Thymus (tissue), 11 donors: Measurements from ENCODE around the gene MUC12. TPM values are rescaled to one million over a fixed set of nuclear protein-coding genes. Genes with fewer than 3 reads are reported as not detected.
"Not testable (repeated sequence)": the region's sequence is repeated elsewhere in the genome, so short reads cannot be mapped to it uniquely, and the experiment has no call there.

Experiments used
- DNase-seq, 9 donors: peaks; one replicate each; pipeline ENCODE4 v3.0.0-alpha.2; 2013; ENCODE audit warnings: low spot score in 9 of 9, low read depth in 6 of 9, missing footprints in 1 of 9
- H3K27ac ChIP-seq, 2 donors: one replicate each; pipeline ENCODE4 v1.5.1; 2013; ENCODE audit warnings: control low read depth in 1 of 2, low read depth in 1 of 2, low read length in 1 of 2, mild to moderate bottlenecking in 1 of 2, moderate library complexity in 1 of 2
- H3K27me3 ChIP-seq, 2 donors: one replicate each; pipeline ENCODE4 v1.5.1; 2013; ENCODE audit warnings: low read length in 1 of 2; ENCODE audit not compliant: control insufficient read depth in 2 of 2, insufficient read depth in 1 of 2
- H3K36me3 ChIP-seq, 2 donors: one replicate each; pipeline ENCODE4 v1.5.1; 2013; ENCODE audit warnings: low read length in 1 of 2, mild to moderate bottlenecking in 1 of 2, moderate library complexity in 1 of 2; ENCODE audit not compliant: control insufficient read depth in 2 of 2, insufficient read depth in 2 of 2
- H3K4me1 ChIP-seq, 2 donors: one replicate each; pipeline ENCODE4 v1.5.1; 2013; ENCODE audit warnings: low read length in 2 of 2; ENCODE audit not compliant: control insufficient read depth in 2 of 2, insufficient read depth in 2 of 2
- H3K4me3 ChIP-seq, 2 donors: one replicate each; pipeline ENCODE4 v1.5.1; 2013; ENCODE audit warnings: low read length in 2 of 2, control low read depth in 1 of 2, mild to moderate bottlenecking in 1 of 2
- H3K9me3 ChIP-seq, 2 donors: one replicate each; pipeline ENCODE4 v1.5.1; 2013; ENCODE audit warnings: low read length in 1 of 2, mild to moderate bottlenecking in 1 of 2; ENCODE audit not compliant: control insufficient read depth in 2 of 2, insufficient read depth in 1 of 2
- WGBS: extraction: QIAGEN DNeasy Blood & Tissue Kit; methylation state at CpG from one replicate; pipeline ENCODE4 v1.1.7; 2013; 5-methylcytosine and 5-hydroxymethylcytosine counted together
- polyA plus RNA-seq: library from polyadenylated mRNA; stranded (reverse); fragments of 200-250 nt; gene quantifications from one replicate; pipeline ENCODE4 v1.2.3, GENCODE V29; 2013
- total RNA-seq: library from RNA; stranded (reverse); fragments of 120-200 nt; gene quantifications from one replicate; pipeline ENCODE4 v1.2.4, GENCODE V29; 2013
- donor health status: healthy.

MUC12 gene
- total and polyA plus RNA-seq, 2 donors: 0.57 to 1.4 TPM

DNA sequence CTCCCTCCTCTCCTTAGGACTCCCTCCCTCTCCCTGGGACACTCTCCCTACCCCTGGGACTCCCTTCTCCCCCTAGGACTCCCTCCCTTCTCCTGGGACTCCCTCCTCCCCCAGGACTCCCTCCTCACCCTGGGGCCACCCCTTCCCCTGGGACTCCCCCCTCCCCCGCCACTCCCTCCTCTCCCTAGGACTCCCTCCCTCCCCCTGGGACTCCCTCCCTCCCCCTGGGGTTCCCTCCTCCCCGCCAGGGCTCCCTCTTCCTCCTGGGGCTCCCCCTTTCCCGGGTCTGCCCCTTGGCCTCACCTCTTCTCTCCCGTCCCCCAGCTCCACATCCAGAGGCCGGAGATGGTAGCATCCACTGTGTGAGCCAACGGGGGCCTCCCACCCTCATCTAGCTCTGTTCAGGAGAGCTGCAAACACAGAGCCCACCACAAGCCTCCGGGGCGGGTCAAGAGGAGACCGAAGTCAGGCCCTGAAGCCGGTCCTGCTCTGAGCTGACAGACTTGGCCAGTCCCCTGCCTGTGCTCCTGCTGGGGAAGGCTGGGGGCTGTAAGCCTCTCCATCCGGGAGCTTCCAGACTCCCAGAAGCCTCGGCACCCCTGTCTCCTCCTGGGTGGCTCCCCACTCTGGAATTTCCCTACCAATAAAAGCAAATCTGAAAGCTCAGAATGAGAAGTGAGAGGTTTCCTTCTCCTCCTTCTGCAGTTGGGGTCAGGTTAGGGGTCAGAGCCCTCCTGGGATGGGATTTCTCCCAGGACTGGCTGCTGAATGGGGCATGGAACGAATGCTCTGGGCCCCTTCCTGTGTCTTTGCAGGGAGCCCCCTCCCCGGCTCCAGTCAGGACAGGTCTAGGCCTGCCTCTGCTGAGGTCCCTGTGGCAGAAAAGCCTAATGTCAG lies 49.2 kb downstream of the MUC12 start:
- H3K27ac ChIP-seq: peak overlapping the region in 1 of 2 donors; percentile 26
- no peaks in the 10 kb centered on the region for H3K9me3 ChIP-seq
- no peak overlapping the region for H3K4me3 ChIP-seq
- WGBS: 44% methylated on average over 14 of the region's 14 CpGs
- peaks cover 0 to 38% of the 10 kb centered on the region in 2 donors for H3K27me3 ChIP-seq
- H3K36me3 ChIP-seq: no peaks in the 10 kb centered on the region
- peak in 1 of 9 donors; percentile 20 for DNase-seq
- peaks cover 0 to 6% of the 10 kb centered on the region in 2 donors for H3K4me1 ChIP-seq

DNA sequence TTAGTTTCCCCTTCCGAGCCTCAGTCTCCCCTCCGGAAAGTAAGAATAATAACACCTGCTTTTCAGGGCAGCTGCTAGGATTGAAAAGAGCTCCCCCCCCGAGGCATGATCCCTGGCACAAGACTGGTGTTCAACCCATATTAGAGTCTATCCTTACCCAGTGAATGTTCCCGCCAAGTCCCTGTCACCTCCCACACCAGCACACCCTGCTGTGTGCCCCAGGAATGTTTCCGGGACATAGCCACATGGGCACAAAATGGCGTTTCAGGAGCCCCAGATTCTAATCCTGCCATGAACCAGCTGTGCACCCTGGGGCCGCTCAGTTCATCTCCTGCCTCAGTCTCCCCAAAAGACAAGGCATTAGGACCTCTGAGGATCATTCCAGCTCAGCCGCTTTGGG lies 51.1 kb downstream of the MUC12 start:
- DNase-seq: no peak
- Histone ChIP-seq H3K27me3 (peaks cover 0 to 35% of the 10 kb centered on the region in 2 donors), H3K27ac (no peak overlapping the region), H3K36me3 (no peaks in the 10 kb centered on the region), H3K4me3 (no peak overlapping the region), H3K9me3 (no peaks in the 10 kb centered on the region), H3K4me1 (peaks cover 0 to 6% of the 10 kb centered on the region in 2 donors)
- 86% methylated on average over 8 of the region's 8 CpGs for WGBS

DNA sequence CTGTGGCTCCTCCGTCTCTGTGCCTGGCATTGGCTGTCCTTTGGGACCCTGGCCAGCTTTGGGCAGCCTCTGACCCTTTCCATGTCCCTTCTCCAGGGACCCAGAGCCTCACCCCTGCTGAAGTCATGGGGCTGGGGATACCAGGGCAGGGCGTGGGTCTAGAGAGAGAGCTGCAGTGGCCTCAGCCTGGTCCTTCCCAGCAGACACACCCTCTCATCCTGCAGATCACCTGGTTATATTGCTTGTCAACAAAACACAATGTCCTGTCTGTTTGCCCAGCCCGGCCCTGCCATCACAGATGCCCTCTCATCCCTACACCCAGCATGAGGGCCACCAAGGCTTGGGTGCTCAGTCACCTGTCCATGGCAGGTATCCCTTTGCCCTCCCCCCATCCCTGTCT lies 52.3 kb downstream of the MUC12 start:
- DNase-seq: no peak
- 82% methylated on average over 3 of the region's 3 CpGs for WGBS

DNA sequence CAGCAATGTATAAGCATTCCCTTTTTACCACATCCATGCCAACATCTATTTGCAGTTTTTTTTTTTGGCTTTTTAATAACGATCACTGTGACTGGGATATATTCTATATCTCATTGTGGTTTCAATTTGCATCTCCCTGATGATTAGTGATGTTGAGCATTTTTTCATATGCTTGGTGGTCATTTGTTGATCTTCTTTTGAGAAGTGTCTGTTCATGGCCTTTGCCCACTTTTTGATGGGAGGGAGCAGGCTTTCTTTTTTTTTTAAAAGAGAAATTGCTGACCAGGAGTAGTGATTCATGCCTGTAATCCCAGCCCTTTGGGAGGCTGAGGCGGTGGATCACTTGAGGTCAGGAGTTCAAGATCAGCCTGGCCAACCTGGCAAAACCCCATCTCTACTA lies 54.5 kb downstream of the MUC12 start:
- H3K4me1 ChIP-seq: no peaks in the 10 kb centered on the region
- no peaks in the 10 kb centered on the region for H3K9me3 ChIP-seq
- H3K27ac ChIP-seq: no peak overlapping the region
- DNase-seq: no peak
- H3K4me3 ChIP-seq: no peak overlapping the region
- WGBS: 90% methylated on average over 2 of the region's 2 CpGs
- H3K36me3 ChIP-seq: no peaks in the 10 kb centered on the region
- H3K27me3 ChIP-seq: peaks cover 0 to 11% of the 10 kb centered on the region in 2 donors

More for the DNA sequence above, 52.3 kb downstream of the MUC12 start:
- Histone ChIP-seq H3K4me3 (no peak overlapping the region), H3K27me3 (peaks cover 0 to 25% of the 10 kb centered on the region in 2 donors), H3K36me3 (no peaks in the 10 kb centered on the region), H3K4me1 (peaks cover 0 to 6% of the 10 kb centered on the region in 2 donors), H3K9me3 (no peaks in the 10 kb centered on the region), H3K27ac (no peak overlapping the region)

DNA sequence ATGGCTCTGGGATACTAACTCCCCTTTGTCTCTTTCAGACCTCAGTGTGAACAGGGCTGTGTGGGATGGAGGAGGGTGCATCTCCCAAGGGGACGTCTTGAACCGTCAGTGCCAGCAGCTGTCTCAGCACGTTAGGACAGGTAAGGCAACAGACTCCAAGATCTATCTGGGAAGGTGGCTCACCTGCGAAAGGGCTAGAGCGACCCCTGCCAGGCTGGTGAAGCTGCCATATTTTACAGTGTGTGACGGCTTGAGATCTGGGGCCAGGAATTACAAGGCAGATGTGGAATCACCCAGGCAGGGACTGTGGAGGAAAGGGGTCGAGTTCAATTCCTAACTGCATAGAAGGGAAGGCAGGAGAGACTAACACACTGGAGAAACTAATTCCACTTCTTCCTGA lies 61.7 kb downstream of the MUC12 start:
- H3K4me1 ChIP-seq: no peaks in the 10 kb centered on the region
- H3K27me3 ChIP-seq: peaks cover 0 to 3% of the 10 kb centered on the region in 2 donors
- no peak for DNase-seq
- H3K27ac ChIP-seq: no peak overlapping the region
- no peak overlapping the region for H3K4me3 ChIP-seq
- 22% methylated on average over 7 of the region's 7 CpGs for WGBS
- H3K36me3 ChIP-seq: no peaks in the 10 kb centered on the region
- H3K9me3 ChIP-seq: no peaks in the 10 kb centered on the region

DNA sequence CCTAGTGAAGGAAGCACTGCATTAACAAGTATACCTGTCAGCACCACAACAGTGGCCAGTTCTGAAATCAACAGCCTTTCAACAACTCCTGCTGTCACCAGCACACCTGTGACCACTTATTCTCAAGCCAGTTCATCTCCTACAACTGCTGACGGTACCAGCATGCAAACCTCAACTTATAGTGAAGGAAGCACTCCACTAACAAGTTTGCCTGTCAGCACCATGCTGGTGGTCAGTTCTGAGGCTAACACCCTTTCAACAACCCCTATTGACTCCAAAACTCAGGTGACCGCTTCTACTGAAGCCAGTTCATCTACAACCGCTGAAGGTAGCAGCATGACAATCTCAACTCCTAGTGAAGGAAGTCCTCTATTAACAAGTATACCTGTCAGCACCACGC lies 66.6 kb downstream of the MUC12 start:
- 84% methylated on average over 4 of the region's 4 CpGs for WGBS
- Histone ChIP-seq H3K36me3 (no peaks in the 10 kb centered on the region), H3K9me3 (no peaks in the 10 kb centered on the region), H3K4me1 (no peaks in the 10 kb centered on the region), H3K27me3 (no peaks in the 10 kb centered on the region), H3K27ac (no peak overlapping the region), H3K4me3 (no peak overlapping the region)
- no peak for DNase-seq

DNA sequence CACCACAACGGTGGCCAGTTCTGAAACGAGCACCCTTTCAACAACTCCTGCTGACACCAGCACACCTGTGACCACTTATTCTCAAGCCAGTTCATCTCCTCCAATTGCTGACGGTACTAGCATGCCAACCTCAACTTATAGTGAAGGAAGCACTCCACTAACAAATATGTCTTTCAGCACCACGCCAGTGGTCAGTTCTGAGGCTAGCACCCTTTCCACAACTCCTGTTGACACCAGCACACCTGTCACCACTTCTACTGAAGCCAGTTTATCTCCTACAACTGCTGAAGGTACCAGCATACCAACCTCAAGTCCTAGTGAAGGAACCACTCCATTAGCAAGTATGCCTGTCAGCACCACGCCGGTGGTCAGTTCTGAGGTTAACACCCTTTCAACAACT lies 71.9 kb downstream of the MUC12 start:
- not testable (repeated sequence) for H3K4me1 ChIP-seq, DNase-seq, H3K27me3 ChIP-seq, H3K36me3 ChIP-seq, H3K4me3 ChIP-seq, H3K27ac ChIP-seq, H3K9me3 ChIP-seq
- WGBS: 85% methylated on average over 6 of the region's 6 CpGs

DNA sequence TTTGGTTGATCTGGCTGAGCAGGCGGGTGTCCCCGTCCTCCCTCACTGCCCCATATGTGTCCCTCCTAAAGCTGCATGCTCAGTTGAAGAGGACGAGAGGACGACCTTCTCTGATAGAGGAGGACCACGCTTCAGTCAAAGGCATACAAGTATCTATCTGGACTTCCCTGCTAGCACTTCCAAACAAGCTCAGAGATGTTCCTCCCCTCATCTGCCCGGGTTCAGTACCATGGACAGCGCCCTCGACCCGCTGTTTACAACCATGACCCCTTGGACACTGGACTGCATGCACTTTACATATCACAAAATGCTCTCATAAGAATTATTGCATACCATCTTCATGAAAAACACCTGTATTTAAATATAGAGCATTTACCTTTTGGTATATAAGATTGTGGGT lies 89.0 kb downstream of the MUC12 start:
- Histone ChIP-seq H3K9me3 (no peaks in the 10 kb centered on the region), H3K27ac (no peak overlapping the region), H3K27me3 (peaks cover 2 to 28% of the 10 kb centered on the region in 2 donors), H3K4me3 (no peak overlapping the region), H3K4me1 (no peaks in the 10 kb centered on the region), H3K36me3 (no peaks in the 10 kb centered on the region)
- 22% methylated on average over 9 of the region's 9 CpGs for WGBS
- peak in 7 of 9 donors; percentile 18 to 59 (median 40) for DNase-seq

DNA sequence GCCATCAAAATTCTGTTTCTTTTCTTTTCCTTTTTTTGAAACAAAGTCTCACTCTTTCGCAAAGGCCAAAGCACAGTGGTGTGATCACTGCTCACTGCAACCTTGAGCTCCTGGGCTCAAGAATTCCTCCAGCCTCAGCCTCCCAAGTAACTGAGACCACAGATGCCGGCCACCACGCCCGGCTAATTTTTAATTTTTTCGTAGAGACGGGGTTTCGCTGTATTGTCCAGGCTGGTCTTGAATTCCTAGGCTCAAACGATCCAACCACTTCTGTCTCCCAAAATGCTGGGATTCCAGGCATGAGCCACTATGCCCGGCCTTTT lies 90.2 kb downstream of the MUC12 start:
- Histone ChIP-seq H3K27me3 (peaks cover 2 to 31% of the 10 kb centered on the region in 2 donors), H3K27ac (no peak overlapping the region), H3K4me3 (no peak overlapping the region), H3K4me1 (no peaks in the 10 kb centered on the region), H3K9me3 (no peaks in the 10 kb centered on the region), H3K36me3 (no peaks in the 10 kb centered on the region)
- no peak for DNase-seq
- WGBS: 41% methylated on average over 9 of the region's 9 CpGs
